Spleen (tissue), 7 donors: ENCODE measurements around the gene WDR35.

Experiments
- CTCF ChIP-seq, 11 experiments: fragments of 200-600 bp in 7 of 11; fragments of 450-650 bp in 4 of 11; sonication (generic) in 4 of 11; IDR thresholded peaks in 8 of 11; conservative IDR thresholded peaks in 3 of 11; 1 replicate in 7 of 11; 2 replicates in 4 of 11; pipeline versions ENCODE4 v1.4.0 to v1.8.0; 2016 to 2021; ENCODE audit warnings: antibody characterized with exemption in 11 of 11, inconsistent platforms in 4 of 11, mild to moderate bottlenecking in 1 of 11
- POLR2A ChIP-seq, 3 donors: fragments of 450-650 bp; IDR thresholded peaks; one replicate each; pipeline ENCODE4 v1.5.1; 2017; ENCODE audit warnings: antibody characterized with exemption in 3 of 3, mild to moderate bottlenecking in 1 of 3
- POLR2AphosphoS5 ChIP-seq, 3 donors: sonication (generic); formaldehyde crosslinking; IDR thresholded peaks; one replicate each; pipeline ENCODE4 v1.5.1; 2017; ENCODE audit warnings: antibody characterized with exemption in 3 of 3
- donor health status: DM: no; HTN: no; CAD: no; lungs with moderate emphysema.
- donor health status: DM: no; HTN: no; CAD: no.
- donor health status: DM: no; HTN: no; CAD: no.

GRCh38 chr2:19895535-19895934, 94.4 kb downstream of the WDR35 start:
- TF ChIP-seq CTCF (IDR thresholded peaks at IDR 0.05 in 8 of 11, conservative IDR thresholded peaks at IDR 0.05 in 3 of 11) (no peak), POLR2A (IDR thresholded peaks at IDR 0.05) (no peak), POLR2AphosphoS5 (IDR thresholded peaks at IDR 0.05) (no peak)
